Measurements from ENCODE around the gene RANBP10. TPM values are rescaled to one million over a fixed set of nuclear protein-coding genes. Genes with fewer than 3 reads are reported as not detected.

Gene RANBP10
- total and polyA plus RNA-seq, 4 donors, result 9.8 to 15.5 (median 13.8) TPM

DNA sequence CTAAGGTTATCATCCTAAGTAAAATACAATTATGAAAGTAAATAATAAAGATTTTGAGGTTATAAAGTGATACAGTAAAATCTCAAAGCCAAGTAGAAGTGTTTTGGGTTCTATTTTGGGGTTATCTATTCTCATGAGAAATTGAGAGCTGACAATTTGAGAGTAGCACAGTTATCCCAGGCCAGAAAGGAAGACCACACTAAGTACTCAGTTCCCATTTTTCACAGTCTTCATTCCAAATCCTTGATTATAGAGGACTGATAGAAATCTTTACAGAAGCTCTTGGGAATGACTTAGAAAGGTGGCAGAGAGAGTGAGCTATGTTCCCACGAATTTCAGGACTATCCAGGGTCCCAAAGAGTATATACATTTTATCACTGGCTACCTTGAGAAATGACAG, 91.8 kb downstream of the RANBP10 start:
- H3K9me3 ChIP-seq (ENCODE audit: control insufficient read depth in 4 of 4, low read length in 3 of 4), result no peaks in the 10 kb centered on the region
- peaks cover 0 to 4% (median 0%) of the 10 kb centered on the region in 4 donors for H3K36me3 ChIP-seq (ENCODE audit: control insufficient read depth in 4 of 4, insufficient read depth in 3 of 4, low read depth in 1 of 4, low read length in 3 of 4)
- H3K4me1 ChIP-seq (ENCODE audit: control insufficient read depth in 4 of 4, insufficient read depth in 4 of 4, low read length in 3 of 4), result peaks cover 4 to 46% (median 29%) of the 10 kb centered on the region in 4 donors
- no peak for DNase-seq (ENCODE audit: low spot score)
- no peaks in the 10 kb centered on the region for H3K27me3 ChIP-seq (ENCODE audit: control insufficient read depth in 4 of 4, insufficient read depth in 4 of 4, low read length in 3 of 4)
- no peak overlapping the region for H3K27ac ChIP-seq (ENCODE audit: low read depth in 1 of 2, low read length in 2 of 2)
- TF ChIP-seq HNF4G (IDR thresholded peaks at IDR 0.05) (no peak), JUND (IDR thresholded peaks at IDR 0.05) (no peak), YY1 (IDR thresholded peaks at IDR 0.05) (no peak), CTCF (IDR thresholded peaks at IDR 0.05; ENCODE audit: low read depth, low read length, missing input control) (no peak), RXRA (IDR thresholded peaks at IDR 0.05) (no peak), TAF1 (conservative IDR thresholded peaks at IDR 0.05) (no peak), EGR1 (IDR thresholded peaks at IDR 0.05; ENCODE audit: low read depth in 2 of 2) (no peak), FOXA1 (IDR thresholded peaks at IDR 0.05) (no peak), GABPA (IDR thresholded peaks at IDR 0.05 in 1 of 2, conservative IDR thresholded peaks at IDR 0.05 in 1 of 2) (no peak), HNF4A (conservative IDR thresholded peaks at IDR 0.05) (no peak), NR2F2 (IDR thresholded peaks at IDR 0.05) (no peak), RAD21 (IDR thresholded peaks at IDR 0.05) (no peak), FOXA2 (IDR thresholded peaks at IDR 0.05) (no peak), SP1 (IDR thresholded peaks at IDR 0.05) (no peak)
- TF ChIP-seq, protein P1, sequence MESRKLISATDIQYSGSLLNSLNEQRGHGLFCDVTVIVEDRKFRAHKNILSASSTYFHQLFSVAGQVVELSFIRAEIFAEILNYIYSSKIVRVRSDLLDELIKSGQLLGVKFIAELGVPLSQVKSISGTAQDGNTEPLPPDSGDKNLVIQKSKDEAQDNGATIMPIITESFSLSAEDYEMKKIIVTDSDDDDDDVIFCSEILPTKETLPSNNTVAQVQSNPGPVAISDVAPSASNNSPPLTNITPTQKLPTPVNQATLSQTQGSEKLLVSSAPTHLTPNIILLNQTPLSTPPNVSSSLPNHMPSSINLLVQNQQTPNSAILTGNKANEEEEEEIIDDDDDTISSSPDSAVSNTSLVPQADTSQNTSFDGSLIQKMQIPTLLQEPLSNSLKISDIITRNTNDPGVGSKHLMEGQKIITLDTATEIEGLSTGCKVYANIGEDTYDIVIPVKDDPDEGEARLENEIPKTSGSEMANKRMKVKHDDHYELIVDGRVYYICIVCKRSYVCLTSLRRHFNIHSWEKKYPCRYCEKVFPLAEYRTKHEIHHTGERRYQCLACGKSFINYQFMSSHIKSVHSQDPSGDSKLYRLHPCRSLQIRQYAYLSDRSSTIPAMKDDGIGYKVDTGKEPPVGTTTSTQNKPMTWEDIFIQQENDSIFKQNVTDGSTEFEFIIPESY (IDR thresholded peaks at IDR 0.05), result no peak
- TF ChIP-seq, protein P2, sequence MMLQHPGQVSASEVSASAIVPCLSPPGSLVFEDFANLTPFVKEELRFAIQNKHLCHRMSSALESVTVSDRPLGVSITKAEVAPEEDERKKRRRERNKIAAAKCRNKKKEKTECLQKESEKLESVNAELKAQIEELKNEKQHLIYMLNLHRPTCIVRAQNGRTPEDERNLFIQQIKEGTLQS (IDR thresholded peaks at IDR 0.05), result no peak
- TF ChIP-seq, protein P3, sequence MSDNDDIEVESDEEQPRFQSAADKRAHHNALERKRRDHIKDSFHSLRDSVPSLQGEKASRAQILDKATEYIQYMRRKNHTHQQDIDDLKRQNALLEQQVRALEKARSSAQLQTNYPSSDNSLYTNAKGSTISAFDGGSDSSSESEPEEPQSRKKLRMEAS (IDR thresholded peaks at IDR 0.05), result no peak
- TF ChIP-seq, protein P4, sequence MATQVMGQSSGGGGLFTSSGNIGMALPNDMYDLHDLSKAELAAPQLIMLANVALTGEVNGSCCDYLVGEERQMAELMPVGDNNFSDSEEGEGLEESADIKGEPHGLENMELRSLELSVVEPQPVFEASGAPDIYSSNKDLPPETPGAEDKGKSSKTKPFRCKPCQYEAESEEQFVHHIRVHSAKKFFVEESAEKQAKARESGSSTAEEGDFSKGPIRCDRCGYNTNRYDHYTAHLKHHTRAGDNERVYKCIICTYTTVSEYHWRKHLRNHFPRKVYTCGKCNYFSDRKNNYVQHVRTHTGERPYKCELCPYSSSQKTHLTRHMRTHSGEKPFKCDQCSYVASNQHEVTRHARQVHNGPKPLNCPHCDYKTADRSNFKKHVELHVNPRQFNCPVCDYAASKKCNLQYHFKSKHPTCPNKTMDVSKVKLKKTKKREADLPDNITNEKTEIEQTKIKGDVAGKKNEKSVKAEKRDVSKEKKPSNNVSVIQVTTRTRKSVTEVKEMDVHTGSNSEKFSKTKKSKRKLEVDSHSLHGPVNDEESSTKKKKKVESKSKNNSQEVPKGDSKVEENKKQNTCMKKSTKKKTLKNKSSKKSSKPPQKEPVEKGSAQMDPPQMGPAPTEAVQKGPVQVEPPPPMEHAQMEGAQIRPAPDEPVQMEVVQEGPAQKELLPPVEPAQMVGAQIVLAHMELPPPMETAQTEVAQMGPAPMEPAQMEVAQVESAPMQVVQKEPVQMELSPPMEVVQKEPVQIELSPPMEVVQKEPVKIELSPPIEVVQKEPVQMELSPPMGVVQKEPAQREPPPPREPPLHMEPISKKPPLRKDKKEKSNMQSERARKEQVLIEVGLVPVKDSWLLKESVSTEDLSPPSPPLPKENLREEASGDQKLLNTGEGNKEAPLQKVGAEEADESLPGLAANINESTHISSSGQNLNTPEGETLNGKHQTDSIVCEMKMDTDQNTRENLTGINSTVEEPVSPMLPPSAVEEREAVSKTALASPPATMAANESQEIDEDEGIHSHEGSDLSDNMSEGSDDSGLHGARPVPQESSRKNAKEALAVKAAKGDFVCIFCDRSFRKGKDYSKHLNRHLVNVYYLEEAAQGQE (IDR thresholded peaks at IDR 0.05), result no peak
- H3K4me3 ChIP-seq (ENCODE audit: low read depth in 1 of 3, low read length in 3 of 3), result no peak overlapping the region
- H3K9ac ChIP-seq (ENCODE audit: low read depth in 1 of 2, low read length in 2 of 2), result no peak overlapping the region
- WGBS, result 75% methylated on average over 1 of the region's 1 CpG

Data from liver (tissue), 9 donors.